IPS DF 4.7 (cell line): ENCODE data around the gene GCG.

ENCODE experiments used
- DNase-seq: peaks from one replicate; pipeline ENCODE4 v3.0.0-alpha.2; 2013; ENCODE audit warnings: low spot score; ENCODE audit errors: extremely low read depth

Gene GCG

GRCh38 chr2:162149940-162150339 is 2.1 kb downstream of the GCG start:
- no peak for DNase-seq

- no peak for DNase-seq
Observed at GRCh38 chr2:162149466-162149865, 2.6 kb downstream of the GCG start.

GRCh38 chr2:162148956-162149355 is 3.1 kb downstream of the GCG start:
- no peak for DNase-seq

GRCh38 chr2:162143969-162144368 is 8.1 kb downstream of the GCG start:
- no peak for DNase-seq

GRCh38 chr2:162138310-162138709 is 13.7 kb downstream of the GCG start:
- DNase-seq, result no peak

GRCh38 chr2:162127422-162127821 is 24.6 kb downstream of the GCG start:
- DNase-seq, result no peak

- no peak for DNase-seq
Observed at GRCh38 chr2:162126527-162126926, 25.5 kb downstream of the GCG start.

- no peak for DNase-seq
Observed at GRCh38 chr2:162126111-162126519, 25.9 kb downstream of the GCG start.

- no peak for DNase-seq
Observed at GRCh38 chr2:162125138-162125537, 26.9 kb downstream of the GCG start.

- DNase-seq, result peak; percentile 53
Observed at GRCh38 chr2:162123806-162124758, 28.0 kb downstream of the GCG start.

GRCh38 chr2:162118166-162119031 is 33.6 kb downstream of the GCG start:
- DNase-seq, result no peak

- no peak for DNase-seq
Observed at GRCh38 chr2:162116352-162116751, 35.7 kb downstream of the GCG start.

GRCh38 chr2:162115076-162115475 is 37.0 kb downstream of the GCG start:
- no peak for DNase-seq

GRCh38 chr2:162114271-162114670 is 37.8 kb downstream of the GCG start:
- DNase-seq, result no peak

GRCh38 chr2:162113776-162114168 is 38.3 kb downstream of the GCG start:
- DNase-seq, result no peak

- no peak for DNase-seq
Observed at GRCh38 chr2:162113088-162113775, 38.8 kb downstream of the GCG start.

GRCh38 chr2:162111958-162112850 is 39.8 kb downstream of the GCG start:
- no peak for DNase-seq

GRCh38 chr2:162107361-162107901 is 44.6 kb downstream of the GCG start:
- no peak for DNase-seq

GRCh38 chr2:162106746-162107145 is 45.3 kb downstream of the GCG start:
- DNase-seq, result no peak

GRCh38 chr2:162106146-162106551 is 45.9 kb downstream of the GCG start:
- no peak for DNase-seq
